Naive thymus-derived CD8-positive, alpha-beta T cell (primary cell): ENCODE measurements around the gene MRPS35. TPM values are rescaled to one million over a fixed set of nuclear protein-coding genes. Genes with fewer than 3 reads are reported as not detected.

Experiments used
- ATAC-seq, 2 donors: fragments of 150-1000 bp; cut with Tn5 transposase in 1 of 2; sonication (Bioruptor Pico), chemical (Tn5 transposase) in 1 of 2; 1 replicate in 1 of 2; 2 replicates in 1 of 2; pipeline ENCODE4 v1.10.0; 2021; ENCODE audit warnings: mild to moderate bottlenecking in 2 of 2, moderate library complexity in 2 of 2
- POLR2A ChIA-PET: fragments of 350-600 bp; sonication (Branson Sonifier 250); formaldehyde crosslinking; loops from one replicate; lab custom pipeline; 2021; ENCODE audit warnings: antibody characterized with exemption; lab: Charles Lee
- DNase-seq, 10 donors: peaks; one replicate each; pipeline versions ENCODE4 v3.0.0 to v3.0.0-alpha.2; 2020 to 2022
- H3K27ac Mint-ChIP-seq, 10 donors: one replicate each; pipeline ENCODE4 v1.8.0; 2020 to 2022; ENCODE audit warnings: mild to moderate bottlenecking in 10 of 10, mixed read lengths in 10 of 10, moderate library complexity in 4 of 10, inconsistent platforms in 1 of 10
- H3K27me3 Mint-ChIP-seq, 5 donors: one replicate each; pipeline ENCODE4 v1.8.0; 2021 to 2022; ENCODE audit warnings: mixed read lengths in 5 of 5
- H3K36me3 Mint-ChIP-seq, 3 donors: one replicate each; pipeline ENCODE4 v1.8.0; 2020 to 2022; ENCODE audit warnings: mixed read lengths in 3 of 3, mild to moderate bottlenecking in 2 of 3, inconsistent platforms in 1 of 3
- H3K4me1 Mint-ChIP-seq, 4 donors: one replicate each; pipeline ENCODE4 v1.8.0; 2021 to 2022; ENCODE audit warnings: mixed read lengths in 4 of 4
- H3K4me3 Mint-ChIP-seq, 10 donors: one replicate each; pipeline ENCODE4 v1.8.0; 2020 to 2022; ENCODE audit warnings: mild to moderate bottlenecking in 10 of 10, mixed read lengths in 10 of 10, moderate library complexity in 6 of 10, inconsistent platforms in 1 of 10
- H3K9me3 Mint-ChIP-seq, 9 donors: one replicate each; pipeline ENCODE4 v1.8.0; 2020 to 2022; ENCODE audit warnings: mixed read lengths in 9 of 9, mild to moderate bottlenecking in 3 of 9, inconsistent platforms in 1 of 9, moderate library complexity in 1 of 9
- polyA plus RNA-seq, 3 donors: library from polyadenylated mRNA; unstranded; fragments of 300-500 nt; fragmentation: Illumina TruSeq; gene quantifications; one replicate each; pipeline ENCODE4 v1.2.3, GENCODE V29; 2021
- total RNA-seq, 8 experiments: library from RNA in 2 of 8; stranded (reverse) in 2 of 8; gene quantifications; one replicate each; pipeline ENCODE4 v1.2.3 and lab custom pipeline; 2021 to 2026

Gene MRPS35
- total and polyA plus RNA-seq, 5 experiments from 2014 or later, result 26.6 to 74.4 (median 57.7) TPM

GRCh38 chr12:27689558-27690180 is 21.0 kb upstream of the MRPS35 start:
- H3K36me3 Mint-ChIP-seq, result peaks cover 0 to 33% (median 8%) of the 10 kb centered on the region in 3 donors
- H3K27me3 Mint-ChIP-seq, result no peaks in the 10 kb centered on the region
- no peaks in the 10 kb centered on the region for H3K4me1 Mint-ChIP-seq
- no peak overlapping the region for H3K27ac Mint-ChIP-seq
- POLR2A ChIA-PET, result no interaction called here
- no peaks in the 10 kb centered on the region for H3K9me3 Mint-ChIP-seq
- no peak overlapping the region for H3K4me3 Mint-ChIP-seq
- DNase-seq (no peak), ATAC-seq (no peak)

DNA sequence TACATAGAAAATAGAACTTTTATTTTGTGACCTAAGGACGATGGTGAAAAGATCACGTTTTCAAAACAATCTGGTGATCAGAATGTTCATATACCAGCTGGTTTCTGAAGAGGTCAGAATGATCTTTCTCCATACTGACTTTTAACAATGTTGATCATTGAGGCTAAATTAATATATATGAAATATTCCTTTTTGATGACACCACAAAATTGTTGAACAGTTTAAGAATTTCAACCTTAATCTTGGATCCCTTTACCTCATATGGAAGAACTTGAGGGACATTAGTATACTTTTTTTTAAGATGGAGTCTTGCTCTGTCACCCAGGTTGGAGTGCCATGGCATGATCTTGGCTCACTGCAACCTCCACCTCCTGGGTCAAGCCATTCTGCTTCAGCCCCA is 17.2 kb upstream of the MRPS35 start:
- Mint-ChIP-seq H3K36me3 (peaks cover 0 to 23% (median 6%) of the 10 kb centered on the region in 3 donors), H3K4me3 (no peak overlapping the region), H3K4me1 (no peaks in the 10 kb centered on the region), H3K9me3 (no peaks in the 10 kb centered on the region), H3K27ac (no peak overlapping the region), H3K27me3 (no peaks in the 10 kb centered on the region)
- POLR2A ChIA-PET, result no interaction called here
- no peak for DNase-seq
- no peak for ATAC-seq

DNA sequence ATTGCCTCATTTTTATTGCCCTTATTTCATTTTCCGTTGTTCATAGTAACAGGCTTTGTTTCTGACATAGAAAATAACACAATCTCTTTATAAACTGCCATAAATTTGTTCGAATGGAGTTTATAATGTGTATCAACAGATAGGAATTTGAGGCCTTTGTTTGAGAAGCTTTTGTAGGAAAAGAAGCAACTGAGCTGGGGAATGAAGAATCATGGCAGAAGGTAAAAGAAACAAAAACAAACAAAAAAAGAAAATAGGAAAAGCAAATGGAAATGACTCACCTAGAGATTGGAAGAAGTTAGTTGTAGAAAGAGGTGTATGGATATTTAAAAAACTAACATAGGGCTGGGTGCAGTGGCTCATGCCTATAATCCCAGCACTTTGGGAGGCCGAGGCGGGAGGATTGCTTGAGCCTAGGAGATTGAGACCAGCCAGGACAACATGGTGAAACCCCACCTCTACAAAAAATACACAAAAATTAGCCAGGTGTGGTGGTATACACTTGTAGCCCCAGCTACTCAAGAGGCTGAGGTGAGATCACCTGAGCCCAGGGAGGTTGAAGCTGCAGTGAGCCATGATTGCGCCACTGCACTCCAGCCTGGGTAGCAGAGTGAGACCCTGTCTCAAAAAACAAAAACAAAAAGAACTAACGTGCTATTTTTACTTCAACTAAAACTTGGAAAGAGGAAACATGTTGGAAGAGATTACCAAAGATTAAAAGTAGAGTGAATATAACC is 14.9 kb upstream of the MRPS35 start:
- POLR2A ChIA-PET, result no interaction called here
- Mint-ChIP-seq H3K27ac (no peak overlapping the region), H3K9me3 (no peaks in the 10 kb centered on the region), H3K36me3 (peaks cover 0 to 14% (median 0%) of the 10 kb centered on the region in 3 donors), H3K4me3 (no peak overlapping the region), H3K4me1 (no peaks in the 10 kb centered on the region), H3K27me3 (peaks cover 0 to 2% (median 0%) of the 10 kb centered on the region in 5 donors)
- ATAC-seq (no peak), DNase-seq (no peak)

GRCh38 chr12:27696293-27696652 is 14.4 kb upstream of the MRPS35 start, which contains the start of gene REP15:
REP15 (plus strand) TSS chr12:27696447; CDS start chr12:27696563, 116 bp downstream.
- no peaks in the 10 kb centered on the region for H3K9me3 Mint-ChIP-seq
- H3K27ac Mint-ChIP-seq, result no peak within 1 kb of the TSS
- H3K27me3 Mint-ChIP-seq, result peaks cover 0 to 2% (median 0%) of the 10 kb centered on the region in 5 donors
- DNase-seq (no peak), ATAC-seq (no peak)
- POLR2A ChIA-PET, result no interaction called here
- H3K4me3 Mint-ChIP-seq, result no peak within 1 kb of the TSS
- H3K4me1 Mint-ChIP-seq, result no peaks in the 10 kb centered on the region
- H3K36me3 Mint-ChIP-seq, result peaks cover 0 to 12% (median 0%) of the 10 kb centered on the region in 3 donors

DNA sequence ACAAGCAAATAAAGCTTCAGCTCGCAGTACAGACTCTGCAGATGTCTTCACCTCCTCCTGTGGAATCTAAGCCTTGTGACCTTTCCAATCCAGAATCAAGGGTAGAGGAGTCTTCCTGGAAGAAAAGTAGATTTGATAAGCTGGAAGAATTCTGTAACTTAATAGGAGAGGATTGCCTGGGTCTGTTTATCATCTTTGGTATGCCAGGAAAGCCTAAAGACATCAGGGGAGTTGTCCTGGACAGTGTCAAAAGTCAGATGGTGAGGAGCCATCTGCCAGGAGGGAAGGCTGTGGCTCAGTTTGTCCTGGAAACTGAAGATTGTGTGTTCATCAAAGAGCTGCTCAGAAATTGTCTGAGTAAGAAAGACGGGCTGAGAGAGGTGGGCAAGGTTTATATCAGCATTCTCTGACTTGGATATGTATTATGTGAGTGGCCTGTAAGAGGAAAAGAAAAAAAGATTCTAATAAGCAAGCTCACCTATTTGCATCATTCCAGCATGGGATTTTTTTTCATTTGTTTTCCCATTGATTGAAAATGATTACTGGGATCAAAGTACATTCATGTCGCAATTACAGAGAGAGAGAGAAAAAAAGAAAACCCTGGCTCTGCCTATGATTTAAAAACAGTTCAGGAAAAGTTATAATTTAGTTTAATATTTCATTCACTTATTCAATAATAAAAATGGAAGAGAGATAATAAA is 13.6 kb upstream of the MRPS35 start:
- Mint-ChIP-seq H3K9me3 (no peaks in the 10 kb centered on the region), H3K27ac (no peak overlapping the region), H3K4me1 (no peaks in the 10 kb centered on the region), H3K4me3 (no peak overlapping the region), H3K27me3 (peaks cover 0 to 2% (median 0%) of the 10 kb centered on the region in 5 donors), H3K36me3 (peaks cover 0 to 7% (median 0%) of the 10 kb centered on the region in 3 donors)
- no peak for ATAC-seq
- DNase-seq, result no peak
- POLR2A ChIA-PET, result no interaction called here

- peak; percentile 97 to 99 for ATAC-seq
- H3K4me1 Mint-ChIP-seq, result peaks cover 0 to 1% (median under 1%) of the 10 kb centered on the region in 4 donors
- peaks cover 0 to 2% (median 0%) of the 10 kb centered on the region in 3 donors for H3K36me3 Mint-ChIP-seq
- POLR2A ChIA-PET, result no interaction called here
- H3K27me3 Mint-ChIP-seq, result peaks cover 0 to 2% (median 0%) of the 10 kb centered on the region in 5 donors
- H3K9me3 Mint-ChIP-seq, result no peaks in the 10 kb centered on the region
- no peak overlapping the region for H3K27ac Mint-ChIP-seq
- DNase-seq, result peak; percentile 34 to 79 (median 59)
- no peak overlapping the region for H3K4me3 Mint-ChIP-seq
Measured at GRCh38 chr12:27703720-27704452, 6.7 kb upstream of the MRPS35 start.

DNA sequence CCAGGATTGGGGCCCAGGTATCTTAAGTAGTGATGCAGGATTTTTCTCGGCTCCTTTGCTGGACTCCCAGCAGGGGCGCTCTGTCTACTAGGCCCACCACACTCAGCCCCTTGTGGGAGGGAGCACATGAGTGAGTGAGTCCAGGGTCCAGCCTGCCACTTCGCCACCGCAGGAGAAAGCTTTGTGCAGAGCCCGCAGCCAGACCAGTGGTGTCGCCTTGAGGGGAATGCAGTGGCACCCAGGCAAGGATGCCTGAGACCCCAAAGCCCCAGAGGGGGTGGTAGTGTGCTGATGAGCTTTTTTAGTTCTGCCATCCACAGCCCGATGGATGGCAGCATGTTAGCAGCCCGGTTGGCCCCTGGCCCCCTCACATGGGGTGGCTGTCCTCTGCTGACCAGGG is 5.4 kb upstream of the MRPS35 start:
- ATAC-seq (no peak), DNase-seq (no peak)
- Mint-ChIP-seq H3K9me3 (no peaks in the 10 kb centered on the region), H3K27ac (no peak overlapping the region), H3K4me3 (no peak overlapping the region), H3K27me3 (peaks cover 0 to 2% (median 0%) of the 10 kb centered on the region in 5 donors), H3K4me1 (peaks cover 1 to 7% (median 3%) of the 10 kb centered on the region in 4 donors), H3K36me3 (peaks cover 0 to 2% (median 0%) of the 10 kb centered on the region in 3 donors)
- POLR2A ChIA-PET, result no interaction called here

GRCh38 chr12:27707216-27707615 is 3.4 kb upstream of the MRPS35 start:
- POLR2A ChIA-PET, result no interaction called here
- Mint-ChIP-seq H3K4me3 (no peak overlapping the region), H3K36me3 (peaks cover 0 to 5% (median 0%) of the 10 kb centered on the region in 3 donors), H3K4me1 (peaks cover 9 to 23% (median 20%) of the 10 kb centered on the region in 4 donors), H3K27me3 (peaks cover 0 to 2% (median 0%) of the 10 kb centered on the region in 5 donors), H3K27ac (no peak overlapping the region), H3K9me3 (no peaks in the 10 kb centered on the region)
- ATAC-seq (no peak), DNase-seq (no peak)

DNA sequence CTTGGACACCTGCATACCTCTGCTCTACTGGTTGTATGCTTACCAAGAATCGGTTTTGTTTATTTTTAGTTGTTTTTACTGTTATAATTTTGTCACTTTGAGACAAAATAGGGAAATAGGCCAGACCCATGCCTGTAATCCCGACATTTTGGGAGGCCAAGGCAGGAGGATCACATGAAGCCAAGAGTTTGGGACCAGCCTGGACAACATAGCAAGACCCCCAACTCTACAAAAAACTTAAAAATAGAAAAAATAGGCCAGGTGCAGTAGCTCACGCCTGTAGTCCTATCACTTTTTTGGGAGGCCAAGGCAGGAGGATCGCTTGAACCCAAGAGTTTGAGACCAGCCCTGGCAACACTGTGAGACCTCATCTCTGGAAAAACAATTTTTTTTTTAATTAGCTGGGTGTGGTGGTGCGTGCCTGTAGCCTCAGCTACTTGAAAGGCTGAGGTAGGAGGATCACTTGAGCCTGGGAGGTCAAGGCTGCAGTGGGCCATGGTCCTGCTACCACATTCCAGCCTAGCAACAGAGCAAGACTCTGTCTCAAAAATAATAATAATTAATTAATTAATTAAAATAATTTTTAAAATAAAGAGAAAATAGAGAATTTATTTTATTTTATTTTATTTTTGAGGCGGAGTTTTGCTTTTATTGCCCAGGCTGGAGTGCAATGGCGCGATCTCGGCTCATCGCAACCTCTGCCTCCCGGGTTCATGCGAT is 1.3 kb upstream of the MRPS35 start:
- Mint-ChIP-seq H3K4me1 (peaks cover 16 to 40% (median 37%) of the 10 kb centered on the region in 4 donors), H3K36me3 (peaks cover 0 to 20% (median 0%) of the 10 kb centered on the region in 3 donors), H3K4me3 (peak overlapping the region in 9 of 10 donors; percentile 92 to 99 (median 98)), H3K27me3 (peaks cover 0 to 2% (median 0%) of the 10 kb centered on the region in 5 donors), H3K27ac (peak overlapping the region in 4 of 10 donors; percentile 9 to 92 (median 35)), H3K9me3 (no peaks in the 10 kb centered on the region)
- no peak for ATAC-seq
- no peak for DNase-seq
- POLR2A ChIA-PET, result interaction anchor here (0.8 to 2.7 kb wide), 3 partner anchors 71 to 465 kb away, joined by 3 to 14 read pairs (median 3); partner anchors contain the start of genes KLHL42, MANSC4 and STK38L

GRCh38 chr12:27709932-27710591 is 570 bp upstream of the MRPS35 start:
- POLR2A ChIA-PET, result interaction anchor here (1.2 to 2.7 kb wide), 2 partner anchors 70 to 466 kb away, joined by 3 to 14 read pairs; partner anchors contain the start of genes KLHL42, MANSC4 and STK38L
- Mint-ChIP-seq H3K9me3 (no peaks in the 10 kb centered on the region), H3K4me1 (peaks cover 16 to 42% (median 38%) of the 10 kb centered on the region in 4 donors), H3K27ac (peak overlapping the region; percentile 92 to 99 (median 98)), H3K4me3 (peak overlapping the region; percentile 92 to 100 (median 98)), H3K27me3 (peaks cover 0 to 2% (median 0%) of the 10 kb centered on the region in 5 donors), H3K36me3 (peaks cover 0 to 23% (median 0%) of the 10 kb centered on the region in 3 donors)
- ATAC-seq (peak; percentile 56 to 58), DNase-seq (no peak)

- peaks cover 16 to 42% (median 38%) of the 10 kb centered on the region in 4 donors for H3K4me1 Mint-ChIP-seq
- no peaks in the 10 kb centered on the region for H3K9me3 Mint-ChIP-seq
- DNase-seq (peak in 3 of 10 donors; percentile 11 to 21 (median 11)), ATAC-seq (no peak)
- POLR2A ChIA-PET, result interaction anchor here (2.7 kb wide), 1 partner anchor 69 kb away, joined by 14 read pairs; the partner anchor contains the start of genes KLHL42 and MANSC4
- peaks cover 0 to 32% (median 0%) of the 10 kb centered on the region in 3 donors for H3K36me3 Mint-ChIP-seq
- peak overlapping the region; percentile 92 to 100 (median 98) for H3K4me3 Mint-ChIP-seq
- peak overlapping the region; percentile 92 to 99 (median 98) for H3K27ac Mint-ChIP-seq
- peaks cover 0 to 2% (median 0%) of the 10 kb centered on the region in 5 donors for H3K27me3 Mint-ChIP-seq
Measured at GRCh38 chr12:27711317-27711682, 668 bp downstream of the MRPS35 start.
